Trophoblast cell (in vitro differentiated cells and primary cell): ENCODE data around the gene FAAP100.

Source experiments
- DNase-seq, 2 donors: peaks; one replicate each; pipeline ENCODE4 v3.0.0-alpha.2; 2016
- H2AFZ ChIP-seq: 2 replicates; pipeline ENCODE4 v1.6.1; 2013; ENCODE audit warnings: low read length, moderate library complexity, mild to moderate bottlenecking; ENCODE audit not compliant: insufficient read depth, poor library complexity
- H2AK5ac ChIP-seq: 2 replicates; pipeline ENCODE4 v1.6.1; 2013; ENCODE audit warnings: mild to moderate bottlenecking, low read length
- H2BK120ac ChIP-seq: 2 replicates; pipeline ENCODE4 v1.6.1; 2013; ENCODE audit warnings: low read length, mild to moderate bottlenecking, moderate library complexity; ENCODE audit not compliant: insufficient read depth, poor library complexity
- H2BK12ac ChIP-seq: 2 replicates; pipeline ENCODE4 v1.6.1; 2013; ENCODE audit warnings: mild to moderate bottlenecking, low read length, moderate library complexity
- H2BK5ac ChIP-seq: 2 replicates; pipeline ENCODE4 v1.6.1; 2013; ENCODE audit warnings: low read length, low read depth, moderate library complexity, mild to moderate bottlenecking; ENCODE audit not compliant: poor library complexity
- H3K14ac ChIP-seq: 2 replicates; pipeline ENCODE4 v1.6.1; 2013; ENCODE audit warnings: mild to moderate bottlenecking, low read length
- H3K18ac ChIP-seq: 2 replicates; pipeline ENCODE4 v1.6.1; 2013; ENCODE audit warnings: mild to moderate bottlenecking, low read length
- H3K23ac ChIP-seq: 2 replicates; pipeline ENCODE4 v1.6.1; 2013; ENCODE audit warnings: low read length
- H3K27ac ChIP-seq: 2 replicates; pipeline ENCODE4 v1.5.1; 2013; ENCODE audit warnings: low read depth, mild to moderate bottlenecking, inconsistent platforms, low read length, moderate library complexity
- H3K27me3 ChIP-seq: 2 replicates; pipeline ENCODE4 v1.6.1; 2013; ENCODE audit warnings: inconsistent platforms, mild to moderate bottlenecking, low read length, moderate library complexity; ENCODE audit not compliant: insufficient read depth
- H3K36me3 ChIP-seq, 2 experiments: 1 replicate in 1 of 2; 2 replicates in 1 of 2; pipeline ENCODE4 v1.6.1; 2013; ENCODE audit warnings: low read length in 2 of 2, mild to moderate bottlenecking in 2 of 2, moderate library complexity in 1 of 2; ENCODE audit not compliant: insufficient read depth in 2 of 2, control insufficient read depth in 1 of 2
- H3K4ac ChIP-seq: 2 replicates; pipeline ENCODE4 v1.6.1; 2013; ENCODE audit warnings: low read depth, mild to moderate bottlenecking, low read length, moderate library complexity
- H3K4me1 ChIP-seq, 2 experiments: 1 replicate in 1 of 2; 2 replicates in 1 of 2; pipeline ENCODE4 v1.6.1; 2013; ENCODE audit warnings: low read length in 2 of 2, mild to moderate bottlenecking in 2 of 2, moderate library complexity in 1 of 2; ENCODE audit not compliant: insufficient read depth in 2 of 2, control insufficient read depth in 1 of 2
- H3K4me2 ChIP-seq: 2 replicates; pipeline ENCODE4 v1.6.1; 2013; ENCODE audit warnings: inconsistent platforms, mild to moderate bottlenecking, low read length, moderate library complexity
- H3K4me3 ChIP-seq: 2 replicates; pipeline ENCODE4 v1.5.1; 2013; ENCODE audit warnings: mild to moderate bottlenecking, low read depth, low read length, inconsistent platforms
- H3K79me1 ChIP-seq: one replicate; pipeline ENCODE4 v1.6.1; 2013; ENCODE audit warnings: low read length
- H3K79me2 ChIP-seq: 2 replicates; pipeline ENCODE4 v1.6.1; 2013; ENCODE audit warnings: low read length, mild to moderate bottlenecking; ENCODE audit not compliant: control insufficient read depth, insufficient read depth, poor library complexity
- H3K9ac ChIP-seq: 2 replicates; pipeline ENCODE4 v1.6.1; 2013; ENCODE audit warnings: mild to moderate bottlenecking, low read length
- H3K9me3 ChIP-seq: 2 replicates; pipeline ENCODE4 v1.6.1; 2013; ENCODE audit warnings: low read depth, mild to moderate bottlenecking, control low read depth, inconsistent platforms, low read length; ENCODE audit not compliant: insufficient read depth
- H4K12ac ChIP-seq: 2 replicates; pipeline ENCODE4 v1.6.1; 2013; ENCODE audit warnings: low read depth, mild to moderate bottlenecking, low read length, moderate library complexity
- H4K8ac ChIP-seq: 2 replicates; pipeline ENCODE4 v1.6.1; 2013; ENCODE audit warnings: low read depth, mild to moderate bottlenecking, low read length, moderate library complexity
- H4K91ac ChIP-seq: one replicate; pipeline ENCODE4 v1.6.1; 2013; ENCODE audit warnings: low read depth, mild to moderate bottlenecking, low read length, moderate library complexity
- WGBS: extraction: QIAGEN DNeasy Blood & Tissue Kit; methylation state at CpG from one replicate; pipeline ENCODE4 v1.1.7; 2013; ENCODE audit warnings: missing lambda C conversion rate; ENCODE audit not compliant: insufficient read length, insufficient coverage; ENCODE audit errors: extremely low coverage; 5-methylcytosine and 5-hydroxymethylcytosine counted together

The FAAP100 gene

GRCh38 chr17:81578561-81579225, 26.5 kb upstream of the FAAP100 start:
- peak overlapping the region; percentile 64 for H4K91ac ChIP-seq
- H2AK5ac ChIP-seq, result no peak overlapping the region
- H3K18ac ChIP-seq, result no peak overlapping the region
- H2BK120ac ChIP-seq, result no peak overlapping the region
- H2BK12ac ChIP-seq, result no peak overlapping the region
- H3K4ac ChIP-seq, result no peak overlapping the region
- WGBS, result no CpG with 5 or more reads among the region's 6 CpGs
- H4K8ac ChIP-seq, result no peak overlapping the region
- H3K4me1 ChIP-seq, result peaks cover 27 to 43% of the 10 kb centered on the region in 2 experiments
- no peak overlapping the region for H3K23ac ChIP-seq
- no peak overlapping the region for H3K4me3 ChIP-seq
- peak overlapping the region; percentile 84 for H3K27ac ChIP-seq
- peaks cover 51 to 63% of the 10 kb centered on the region in 2 experiments for H3K36me3 ChIP-seq
- no peak for DNase-seq
- H3K79me2 ChIP-seq, result peaks cover 5% of the 10 kb centered on the region
- H3K4me2 ChIP-seq, result no peak overlapping the region
- H2AFZ ChIP-seq, result no peak overlapping the region
- H3K9ac ChIP-seq, result no peak overlapping the region
- no peak overlapping the region for H3K14ac ChIP-seq
- H3K9me3 ChIP-seq, result peaks cover 1% of the 10 kb centered on the region
- no peaks in the 10 kb centered on the region for H3K27me3 ChIP-seq
- H4K12ac ChIP-seq, result no peak overlapping the region
- H2BK5ac ChIP-seq, result peak overlapping the region; percentile 42
- H3K79me1 ChIP-seq, result peaks cover 12% of the 10 kb centered on the region

GRCh38 chr17:81578038-81578441, 25.9 kb upstream of the FAAP100 start:
- no peak overlapping the region for H2BK120ac ChIP-seq
- DNase-seq, result peak; percentile 66 to 73
- H3K4me3 ChIP-seq, result no peak overlapping the region
- peak overlapping the region; percentile 42 for H2BK5ac ChIP-seq
- peak overlapping the region; percentile 84 for H3K27ac ChIP-seq
- no peak overlapping the region for H2AK5ac ChIP-seq
- no peak overlapping the region for H3K9ac ChIP-seq
- peaks cover 27 to 44% of the 10 kb centered on the region in 2 experiments for H3K4me1 ChIP-seq
- peak overlapping the region; percentile 8 for H3K4me2 ChIP-seq
- H3K4ac ChIP-seq, result peak overlapping the region; percentile 44
- H2AFZ ChIP-seq, result no peak overlapping the region
- H2BK12ac ChIP-seq, result no peak overlapping the region
- peaks cover 12% of the 10 kb centered on the region for H3K79me1 ChIP-seq
- H3K14ac ChIP-seq, result no peak overlapping the region
- H3K36me3 ChIP-seq, result peaks cover 50 to 64% of the 10 kb centered on the region in 2 experiments
- peaks cover 5% of the 10 kb centered on the region for H3K79me2 ChIP-seq
- H3K27me3 ChIP-seq, result no peaks in the 10 kb centered on the region
- H4K12ac ChIP-seq, result no peak overlapping the region
- no peak overlapping the region for H3K23ac ChIP-seq
- peaks cover 1% of the 10 kb centered on the region for H3K9me3 ChIP-seq
- H4K8ac ChIP-seq, result no peak overlapping the region
- peak overlapping the region; percentile 64 for H4K91ac ChIP-seq
- no CpG with 5 or more reads among the region's 10 CpGs for WGBS
- peak overlapping the region; percentile 67 for H3K18ac ChIP-seq

GRCh38 chr17:81577278-81578000, 25.3 kb upstream of the FAAP100 start:
- Histone ChIP-seq H3K27me3 (no peaks in the 10 kb centered on the region), H4K8ac (peak overlapping the region; percentile 40), H3K9me3 (peaks cover 3% of the 10 kb centered on the region), H3K18ac (peak overlapping the region; percentile 74), H3K79me1 (peaks cover 12% of the 10 kb centered on the region), H2AFZ (no peak overlapping the region), H2BK12ac (peak overlapping the region; percentile 55), H3K27ac (peak overlapping the region; percentile 50), H3K79me2 (peaks cover 5% of the 10 kb centered on the region), H2BK120ac (peak overlapping the region; percentile 34), H4K91ac (peak overlapping the region; percentile 81), H3K36me3 (peaks cover 45 to 60% of the 10 kb centered on the region in 2 experiments), H4K12ac (no peak overlapping the region), H3K9ac (no peak overlapping the region), H2AK5ac (peak overlapping the region; percentile 76), H3K4me2 (peak overlapping the region; percentile 8), H3K23ac (no peak overlapping the region), H3K4me1 (peaks cover 27 to 44% of the 10 kb centered on the region in 2 experiments), H3K4me3 (no peak overlapping the region), H3K14ac (peak overlapping the region; percentile 23), H3K4ac (peak overlapping the region; percentile 15), H2BK5ac (peak overlapping the region; percentile 25)
- DNase-seq, result no peak
- WGBS, result no CpG with 5 or more reads among the region's 11 CpGs

- H2BK5ac ChIP-seq, result peak overlapping the region; percentile 25
- H3K4me1 ChIP-seq, result peaks cover 27 to 44% of the 10 kb centered on the region in 2 experiments
- peak overlapping the region; percentile 5 for H4K8ac ChIP-seq
- H4K91ac ChIP-seq, result peak overlapping the region; percentile 81
- H4K12ac ChIP-seq, result no peak overlapping the region
- no peak overlapping the region for H3K23ac ChIP-seq
- H3K4me3 ChIP-seq, result no peak overlapping the region
- peak overlapping the region; percentile 67 for H2AK5ac ChIP-seq
- H3K27me3 ChIP-seq, result no peaks in the 10 kb centered on the region
- peak overlapping the region; percentile 50 for H3K27ac ChIP-seq
- no CpG with 5 or more reads among the region's 17 CpGs for WGBS
- peak overlapping the region; percentile 9 for H2BK120ac ChIP-seq
- H3K18ac ChIP-seq, result peak overlapping the region; percentile 74
- H2AFZ ChIP-seq, result no peak overlapping the region
- peak in 1 of 2 donors; percentile 55 for DNase-seq
- H3K79me2 ChIP-seq, result peaks cover 5% of the 10 kb centered on the region
- H3K14ac ChIP-seq, result peak overlapping the region; percentile 23
- H3K79me1 ChIP-seq, result peaks cover 12% of the 10 kb centered on the region
- H2BK12ac ChIP-seq, result peak overlapping the region; percentile 55
- peaks cover 3% of the 10 kb centered on the region for H3K9me3 ChIP-seq
- H3K4ac ChIP-seq, result peak overlapping the region; percentile 4
- H3K4me2 ChIP-seq, result peak overlapping the region; percentile 15
- H3K9ac ChIP-seq, result no peak overlapping the region
- peaks cover 41 to 57% of the 10 kb centered on the region in 2 experiments for H3K36me3 ChIP-seq
Observed at GRCh38 chr17:81576621-81577277, 24.6 kb upstream of the FAAP100 start.
